Caco-2 (cell line): Measurements from ENCODE around the gene RHBDL2. TPM values are rescaled to one million over a fixed set of nuclear protein-coding genes. Genes with fewer than 3 reads are reported as not detected.

Source experiments
- BruUV-seq: library from RNA; stranded (reverse); fragments of 400-500 nt; replicated peaks from 2 replicates; lab custom pipeline; 2021; lab: Mats Ljungman, UMichigan
- CTCF ChIA-PET: fragments of 300-600 bp; sonication (Branson Sonifier 250); formaldehyde crosslinking; loops from one replicate; lab custom pipeline; 2022; ENCODE audit warnings: antibody characterized with exemption; lab: Charles Lee
- POLR2A ChIA-PET: fragments of 300-600 bp; sonication (Branson Sonifier 250); formaldehyde crosslinking; loops from one replicate; lab custom pipeline; 2022; ENCODE audit warnings: antibody characterized with exemption; lab: Charles Lee
- DNase-seq, 2 experiments: peaks; one replicate each; pipeline versions ENCODE4 v3.0.0 to v3.0.0-alpha.2; 2020 to 2022
- H3K27me3 ChIP-seq: replicated peaks from 2 replicates; pipeline ENCODE4 v1.6.0; 2011; ENCODE audit warnings: low read length; ENCODE audit not compliant: control insufficient read depth, insufficient read depth
- H3K36me3 ChIP-seq: 2 replicates; pipeline ENCODE4 v1.5.1; 2011; ENCODE audit warnings: low read length; ENCODE audit not compliant: control insufficient read depth, insufficient read depth
- H3K4me1 ChIP-seq: fragments of 250-450 bp; sonication (Bioruptor Pico); 2 replicates; pipeline ENCODE4 v1.5.1; 2020; ENCODE audit warnings: mild to moderate bottlenecking
- H3K4me3 ChIP-seq: 2 replicates; pipeline ENCODE4 v1.5.1; 2011; ENCODE audit warnings: low read depth, mild to moderate bottlenecking, control low read depth, low read length
- H3K9me3 ChIP-seq: fragments of 250-450 bp; sonication (Bioruptor Pico); 2 replicates; pipeline ENCODE4 v1.5.1; 2020; ENCODE audit warnings: mild to moderate bottlenecking, moderate library complexity
- H3K27ac Mint-ChIP-seq: one replicate; pipeline ENCODE4 v1.8.0; 2022; ENCODE audit warnings: mixed read lengths; ENCODE audit not compliant: unreplicated experiment
- H3K27me3 Mint-ChIP-seq: one replicate; pipeline ENCODE4 v1.8.0; 2022; ENCODE audit warnings: mixed read lengths; ENCODE audit not compliant: insufficient read depth, unreplicated experiment
- H3K36me3 Mint-ChIP-seq: one replicate; pipeline ENCODE4 v1.8.0; 2022; ENCODE audit warnings: mild to moderate bottlenecking, mixed read lengths; ENCODE audit not compliant: insufficient read depth, unreplicated experiment
- H3K4me1 Mint-ChIP-seq: one replicate; pipeline ENCODE4 v1.8.0; 2022; ENCODE audit warnings: low read depth, mixed read lengths; ENCODE audit not compliant: unreplicated experiment
- H3K4me3 Mint-ChIP-seq: one replicate; pipeline ENCODE4 v1.8.0; 2022; ENCODE audit warnings: mild to moderate bottlenecking, moderate library complexity, mixed read lengths; ENCODE audit not compliant: unreplicated experiment
- H3K9me3 Mint-ChIP-seq: one replicate; pipeline ENCODE4 v1.8.0; 2022; ENCODE audit warnings: mixed read lengths; ENCODE audit not compliant: unreplicated experiment
- CTCF ChIP-seq, 2 experiments: fragments of 200-600 bp in 1 of 2; IDR thresholded peaks; 1 replicate in 1 of 2; 2 replicates in 1 of 2; pipeline versions ENCODE4 v1.5.1 to v1.8.0; 2011 to 2022; ENCODE audit warnings: antibody characterized with exemption in 1 of 2, control low read depth in 1 of 2, inconsistent platforms in 1 of 2, low read depth in 1 of 2, low read length in 1 of 2, mild to moderate bottlenecking in 1 of 2, moderate library complexity in 1 of 2; ENCODE audit not compliant: insufficient read depth in 1 of 2, severe bottlenecking in 1 of 2, unreplicated experiment in 1 of 2
- intact Hi-C: fragments of 100-400 bp; cut with micrococcal nuclease; formaldehyde crosslinking; loops from one replicate; pipeline ENCODE4 v1.10.0; 2022; ENCODE audit not compliant: unreplicated experiment
- total RNA-seq: library from RNA; stranded (reverse); gene quantifications from 2 replicates; pipeline ENCODE4 v1.2.3, GENCODE V29; 2022

Gene RHBDL2
- total RNA-seq, 1 experiment from 2014 or later, result not detected

DNA sequence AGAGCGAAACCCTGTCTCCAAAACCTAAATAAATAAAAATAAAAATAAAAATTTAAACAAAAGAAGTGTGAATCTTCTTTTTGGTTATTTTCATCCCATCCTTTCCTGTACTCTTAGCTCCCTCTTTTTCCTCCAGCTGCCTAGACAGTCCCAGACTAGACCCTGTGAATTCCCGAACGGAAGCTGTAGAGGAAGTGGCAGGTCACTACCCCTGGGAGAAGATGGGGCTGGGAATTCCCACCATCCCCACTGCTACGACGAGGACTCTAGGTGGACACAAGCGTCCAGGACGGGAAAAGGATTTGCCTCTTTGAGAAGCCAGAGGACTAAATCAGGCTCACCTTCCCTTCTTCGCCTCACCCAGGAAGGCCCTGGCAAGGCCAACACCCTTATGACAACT, 12.6 kb downstream of the RHBDL2 start:
- no peaks in the 10 kb centered on the region for H3K36me3 Mint-ChIP-seq
- Histone ChIP-seq H3K4me3 (no peak overlapping the region), H3K36me3 (no peaks in the 10 kb centered on the region), H3K9me3 (no peaks in the 10 kb centered on the region), H3K4me1 (no peaks in the 10 kb centered on the region), H3K27me3 (no peaks in the 10 kb centered on the region)
- intact Hi-C loops, result no loop called here
- no peaks in the 10 kb centered on the region for H3K4me1 Mint-ChIP-seq
- H3K27me3 Mint-ChIP-seq, result no peaks in the 10 kb centered on the region
- H3K27ac Mint-ChIP-seq, result no peak overlapping the region
- TF ChIP-seq CTCF (IDR thresholded peaks at IDR 0.05; ENCODE audit: insufficient read depth in 1 of 2, low read depth in 1 of 2, low read length in 1 of 2, severe bottlenecking in 1 of 2, unreplicated experiment in 1 of 2), result no peak
- no peak overlapping the region for H3K4me3 Mint-ChIP-seq
- no peak for DNase-seq
- BruUV-seq, result no TSS peak
- H3K9me3 Mint-ChIP-seq, result no peaks in the 10 kb centered on the region
- ChIA-PET CTCF (no interaction called here), POLR2A (no interaction called here)

DNA sequence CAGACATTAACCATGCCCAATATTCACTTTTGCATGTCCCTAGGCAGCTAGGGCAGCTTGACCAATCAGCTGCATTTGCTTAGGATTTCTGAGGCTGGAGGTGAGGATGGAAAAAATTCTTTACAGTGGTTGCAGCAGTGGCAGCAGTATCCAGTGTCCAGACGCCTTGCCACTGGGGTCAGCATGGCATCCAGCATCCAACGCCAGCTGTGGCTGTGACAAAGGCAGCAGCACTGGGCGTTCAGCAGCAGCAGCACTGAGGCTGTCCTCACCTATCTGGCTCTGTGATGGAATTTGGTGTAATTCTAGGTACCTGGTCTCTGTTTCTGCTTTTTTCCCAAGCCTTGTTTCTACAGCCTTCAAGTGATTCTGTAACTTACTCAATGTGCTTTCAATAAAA, 15.5 kb downstream of the RHBDL2 start:
- Mint-ChIP-seq H3K4me3 (no peak overlapping the region), H3K9me3 (no peaks in the 10 kb centered on the region), H3K27me3 (no peaks in the 10 kb centered on the region), H3K4me1 (no peaks in the 10 kb centered on the region), H3K36me3 (no peaks in the 10 kb centered on the region), H3K27ac (no peak overlapping the region)
- H3K4me3 ChIP-seq, result no peak overlapping the region
- intact Hi-C loops, result no loop called here
- no peak for DNase-seq
- no peaks in the 10 kb centered on the region for H3K4me1 ChIP-seq
- H3K36me3 ChIP-seq, result no peaks in the 10 kb centered on the region
- no peak for TF ChIP-seq CTCF (IDR thresholded peaks at IDR 0.05; ENCODE audit: insufficient read depth in 1 of 2, low read depth in 1 of 2, low read length in 1 of 2, severe bottlenecking in 1 of 2, unreplicated experiment in 1 of 2)
- BruUV-seq, result no TSS peak
- H3K27me3 ChIP-seq, result no peaks in the 10 kb centered on the region
- H3K9me3 ChIP-seq, result no peaks in the 10 kb centered on the region
- POLR2A ChIA-PET, result no interaction called here
- CTCF ChIA-PET, result no interaction called here

DNA sequence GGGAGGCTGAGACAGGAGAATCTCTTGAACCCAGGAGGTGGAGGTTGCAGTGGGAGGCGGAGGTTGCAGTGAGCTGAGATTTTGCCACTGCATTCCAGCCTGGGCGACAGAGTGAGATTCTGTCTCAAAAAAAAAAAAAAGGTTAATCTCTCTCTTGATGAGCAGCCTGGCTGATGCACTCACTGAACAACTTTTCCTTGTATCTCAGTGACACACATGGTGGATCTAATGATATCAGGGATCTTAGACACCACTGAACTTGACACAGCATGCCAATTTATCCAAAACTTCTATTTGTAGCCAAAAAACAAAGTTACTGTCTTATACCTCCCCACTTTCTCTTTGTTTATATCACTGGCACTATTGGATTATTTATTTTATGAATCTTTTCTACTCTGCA, 16.2 kb downstream of the RHBDL2 start:
- POLR2A ChIA-PET, result no interaction called here
- no peak overlapping the region for H3K4me3 ChIP-seq
- no peaks in the 10 kb centered on the region for H3K36me3 Mint-ChIP-seq
- no peaks in the 10 kb centered on the region for H3K4me1 Mint-ChIP-seq
- H3K9me3 Mint-ChIP-seq, result no peaks in the 10 kb centered on the region
- no peaks in the 10 kb centered on the region for H3K9me3 ChIP-seq
- no peak for TF ChIP-seq CTCF (IDR thresholded peaks at IDR 0.05; ENCODE audit: insufficient read depth in 1 of 2, low read depth in 1 of 2, low read length in 1 of 2, severe bottlenecking in 1 of 2, unreplicated experiment in 1 of 2)
- intact Hi-C loops, result no loop called here
- H3K4me3 Mint-ChIP-seq, result no peak overlapping the region
- BruUV-seq, result no TSS peak
- no peaks in the 10 kb centered on the region for H3K27me3 ChIP-seq
- no peak for DNase-seq
- CTCF ChIA-PET, result no interaction called here
- no peaks in the 10 kb centered on the region for H3K27me3 Mint-ChIP-seq
- H3K27ac Mint-ChIP-seq, result no peak overlapping the region
- no peaks in the 10 kb centered on the region for H3K36me3 ChIP-seq
- H3K4me1 ChIP-seq, result no peaks in the 10 kb centered on the region
